Coronary artery (tissue), 2 donors: Measurements from ENCODE around the gene LGALS4.
A peak's percentile ranks its signal among the peaks of the same experiment; 100 is the strongest.

Experiments used
- DNase-seq: peaks from one replicate; pipeline ENCODE4 v3.0.0-alpha.2; 2017; ENCODE audit warnings: low spot score
- H3K27ac ChIP-seq, 2 donors: fragments of 200-600 bp; sonication (generic); one replicate each; pipeline ENCODE4 v1.5.1; 2016 to 2019
- H3K4me3 ChIP-seq: fragments of 200-600 bp; sonication (generic); 2 replicates; pipeline ENCODE4 v1.5.1; 2016; ENCODE audit warnings: mild to moderate bottlenecking, moderate library complexity
- TF ChIP-seq, protein P1 (sequence below): fragments of 200-600 bp; sonication (generic); IDR thresholded peaks from one replicate; pipeline ENCODE4 v1.5.1; 2019; ENCODE audit warnings: antibody characterized with exemption

Gene LGALS4

DNA sequence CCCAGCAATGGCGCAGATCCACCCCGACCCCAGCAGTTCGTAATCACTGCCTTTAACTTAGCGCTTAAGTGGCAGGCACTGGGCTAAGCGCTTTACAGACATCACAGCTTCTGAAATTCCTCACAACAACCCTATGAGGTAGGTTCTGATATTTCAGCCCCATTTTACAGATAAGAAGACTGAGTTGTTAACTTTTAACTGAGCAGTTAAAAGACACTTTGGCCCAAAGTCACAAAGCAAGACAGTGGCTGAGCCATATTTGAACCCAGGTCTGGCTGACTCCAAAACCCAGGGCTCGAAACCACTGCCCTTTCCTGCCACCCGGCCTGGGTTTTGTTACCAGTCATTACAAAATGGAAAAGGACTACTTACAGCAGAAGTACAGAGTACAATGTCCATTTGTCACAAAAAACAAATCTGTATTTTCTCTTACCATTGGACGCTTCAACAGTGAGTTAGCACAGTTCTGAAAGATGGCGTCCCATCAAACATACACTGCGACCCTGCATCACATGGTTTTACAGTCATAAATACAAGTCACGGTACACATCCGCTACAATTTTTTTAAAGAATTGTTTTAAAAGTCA lies 28.5 kb upstream of the LGALS4 start:
- no peak overlapping the region for H3K27ac ChIP-seq

DNA sequence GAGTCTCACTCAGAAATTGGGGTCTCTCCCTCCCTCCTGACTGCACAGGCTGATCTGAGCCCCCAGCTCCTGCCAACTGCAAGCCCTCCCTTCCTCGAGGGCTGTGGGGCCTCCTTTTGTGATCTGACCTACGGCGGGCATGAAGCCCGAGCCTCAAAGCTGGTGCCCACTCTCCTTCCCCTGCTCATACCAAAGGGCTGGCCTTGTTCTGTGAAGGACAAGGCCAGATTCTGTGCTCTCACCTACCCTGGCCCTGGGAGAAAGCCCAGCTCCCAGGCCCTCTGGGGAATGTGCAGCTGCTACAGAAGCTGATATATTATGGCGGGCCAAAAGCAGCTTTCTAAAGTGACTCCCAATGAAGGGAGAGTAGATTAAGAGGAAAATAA lies 27.8 kb upstream of the LGALS4 start:
- H3K4me3 ChIP-seq: no peak overlapping the region
- TF ChIP-seq, protein P1, sequence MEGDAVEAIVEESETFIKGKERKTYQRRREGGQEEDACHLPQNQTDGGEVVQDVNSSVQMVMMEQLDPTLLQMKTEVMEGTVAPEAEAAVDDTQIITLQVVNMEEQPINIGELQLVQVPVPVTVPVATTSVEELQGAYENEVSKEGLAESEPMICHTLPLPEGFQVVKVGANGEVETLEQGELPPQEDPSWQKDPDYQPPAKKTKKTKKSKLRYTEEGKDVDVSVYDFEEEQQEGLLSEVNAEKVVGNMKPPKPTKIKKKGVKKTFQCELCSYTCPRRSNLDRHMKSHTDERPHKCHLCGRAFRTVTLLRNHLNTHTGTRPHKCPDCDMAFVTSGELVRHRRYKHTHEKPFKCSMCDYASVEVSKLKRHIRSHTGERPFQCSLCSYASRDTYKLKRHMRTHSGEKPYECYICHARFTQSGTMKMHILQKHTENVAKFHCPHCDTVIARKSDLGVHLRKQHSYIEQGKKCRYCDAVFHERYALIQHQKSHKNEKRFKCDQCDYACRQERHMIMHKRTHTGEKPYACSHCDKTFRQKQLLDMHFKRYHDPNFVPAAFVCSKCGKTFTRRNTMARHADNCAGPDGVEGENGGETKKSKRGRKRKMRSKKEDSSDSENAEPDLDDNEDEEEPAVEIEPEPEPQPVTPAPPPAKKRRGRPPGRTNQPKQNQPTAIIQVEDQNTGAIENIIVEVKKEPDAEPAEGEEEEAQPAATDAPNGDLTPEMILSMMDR: no peak
- no peak overlapping the region for H3K27ac ChIP-seq
- no peak for DNase-seq

More for the DNA sequence above, 28.5 kb upstream of the LGALS4 start:
- no peak overlapping the region for H3K4me3 ChIP-seq
- DNase-seq: no peak
- TF ChIP-seq, protein P1: no peak

DNA sequence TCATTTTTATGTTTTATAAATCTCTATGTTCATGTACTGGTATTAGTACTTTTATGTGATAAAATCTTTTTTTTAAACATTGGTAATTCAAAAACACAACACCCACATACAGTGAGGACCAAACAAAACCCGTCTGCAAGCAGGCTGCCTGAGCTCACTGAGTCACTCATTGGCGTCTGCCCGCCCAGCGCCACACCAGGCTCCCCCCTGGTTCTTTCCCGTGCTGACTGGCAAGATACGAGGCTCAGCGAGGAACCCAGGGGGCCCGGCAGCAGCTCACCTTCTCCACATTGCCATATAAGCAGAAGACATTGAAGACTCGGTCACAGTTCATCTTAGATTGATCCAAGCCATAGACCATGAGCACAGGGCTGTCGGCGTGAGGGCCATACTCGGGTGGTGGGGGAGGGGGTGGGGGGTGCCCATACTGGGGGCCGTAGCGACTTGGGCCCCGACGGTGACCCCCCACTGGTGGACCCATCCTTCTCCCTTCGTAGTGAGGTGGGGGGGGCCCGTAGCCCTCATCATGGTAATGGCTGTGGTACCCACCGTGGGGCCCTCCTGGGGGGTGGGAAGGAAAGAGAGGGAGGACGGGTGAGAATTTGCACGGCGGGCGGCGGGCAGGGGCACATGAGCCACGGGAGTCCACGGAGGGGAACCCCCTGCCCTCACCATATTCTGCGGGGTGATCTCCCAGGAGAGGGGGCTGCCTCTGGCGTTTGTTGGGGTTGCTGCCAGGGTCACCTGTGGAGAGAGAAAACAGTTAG lies 27.3 kb upstream of the LGALS4 start:
- TF ChIP-seq, protein P1: no peak
- peak overlapping the region in 1 of 2 donors; percentile 24 for H3K27ac ChIP-seq
- H3K4me3 ChIP-seq: no peak overlapping the region
- DNase-seq: no peak

DNA sequence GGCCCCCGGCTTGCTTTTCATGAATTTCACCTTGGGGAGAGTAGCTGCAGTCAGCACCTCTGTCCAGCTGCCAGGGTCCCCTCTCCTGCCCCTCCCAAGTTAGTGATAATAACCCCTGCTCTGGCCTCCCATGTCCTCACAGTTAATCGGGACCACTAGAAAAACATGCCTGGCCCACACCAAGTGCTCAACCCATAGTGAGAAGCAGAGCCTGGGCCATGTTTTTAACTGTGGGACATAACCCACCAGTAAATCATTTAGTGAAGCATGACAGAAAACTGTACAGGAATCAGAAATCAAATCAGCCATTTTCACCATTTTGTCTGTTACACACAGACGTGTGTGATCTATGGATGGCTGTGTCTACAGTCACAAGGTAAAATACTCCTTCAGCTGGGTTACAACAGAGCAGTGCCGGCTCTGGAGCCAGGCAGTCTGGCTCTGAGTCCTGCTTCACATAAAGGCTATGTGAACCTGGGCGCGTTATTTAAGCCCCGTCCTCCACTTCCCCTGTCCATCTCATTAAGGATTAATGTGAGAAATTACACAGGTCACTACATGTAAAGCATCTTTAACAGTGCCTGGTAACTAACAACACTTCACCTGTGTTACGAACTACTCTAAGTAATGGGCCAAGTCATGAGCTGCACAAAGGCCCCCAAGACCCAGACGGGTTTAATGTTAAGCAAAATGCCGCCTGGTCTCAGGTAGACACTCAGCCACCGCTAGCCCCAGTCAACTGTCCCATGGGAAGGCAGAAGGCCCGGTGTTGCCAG lies 26.4 kb upstream of the LGALS4 start:
- Histone ChIP-seq H3K27ac (peak overlapping the region in 1 of 2 donors; percentile 4), H3K4me3 (no peak overlapping the region)
- TF ChIP-seq, protein P1: no peak
- no peak for DNase-seq

DNA sequence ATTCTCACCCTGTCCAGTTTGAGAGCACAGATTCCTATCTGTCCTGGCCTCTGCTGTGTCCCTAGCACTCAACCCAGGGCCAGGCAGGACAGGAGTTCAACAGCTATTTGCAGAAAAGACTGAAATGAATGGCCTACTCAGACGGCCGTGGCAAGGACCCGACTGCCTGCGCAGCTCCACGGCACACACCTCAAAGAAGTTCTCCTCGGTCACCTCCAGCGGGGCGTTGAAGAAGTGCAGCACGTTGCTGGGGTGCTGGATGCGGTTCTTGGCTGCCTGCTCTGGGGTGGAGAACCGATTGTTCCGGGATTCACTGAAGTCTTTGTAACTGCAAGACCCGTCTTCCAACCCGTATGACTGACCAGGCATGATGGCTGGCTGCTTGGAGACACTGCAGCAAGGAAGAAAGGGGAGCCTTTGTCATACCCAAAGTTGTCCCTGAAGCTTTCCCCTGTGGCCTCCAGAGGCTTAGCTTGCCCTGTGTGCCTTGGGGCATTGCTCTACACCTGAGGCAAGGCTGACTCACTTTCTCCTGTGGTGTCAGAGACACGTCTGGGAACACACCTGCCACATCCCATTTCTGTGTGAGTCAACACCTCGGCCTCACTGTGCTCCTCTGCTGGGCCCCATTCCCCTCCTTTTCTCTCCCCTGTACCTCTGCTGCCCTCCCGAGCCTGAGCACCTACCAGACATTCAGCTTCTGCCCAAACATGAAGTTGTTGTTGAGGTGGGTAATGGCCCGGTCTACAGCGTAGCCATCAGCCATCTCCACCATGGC lies 25.7 kb upstream of the LGALS4 start:
- H3K27ac ChIP-seq: peak overlapping the region in 1 of 2 donors; percentile 4
- no peak for DNase-seq
- no peak overlapping the region for H3K4me3 ChIP-seq
- TF ChIP-seq, protein P1: no peak

DNA sequence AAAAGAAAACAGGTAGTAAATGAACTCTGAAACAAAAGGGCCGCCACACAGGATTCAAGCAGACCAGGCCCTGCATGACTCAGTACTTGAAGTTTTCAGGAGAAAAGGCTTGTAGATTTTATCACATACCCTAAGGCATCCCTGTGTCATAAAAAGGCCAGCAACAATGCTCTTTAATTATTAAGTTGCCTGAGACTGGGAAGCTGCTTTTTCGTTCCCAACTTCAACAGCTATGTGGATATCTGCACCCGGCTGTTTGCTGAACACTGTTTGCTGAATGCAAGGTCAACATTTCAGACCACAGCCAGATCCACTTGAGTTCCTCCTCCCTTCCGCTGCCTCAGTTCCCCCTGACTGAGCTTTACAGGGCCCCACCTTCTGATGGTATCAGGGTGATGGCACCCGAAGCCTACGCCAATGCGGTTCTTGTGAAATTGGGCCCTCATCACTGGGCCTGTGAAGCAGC lies 24.9 kb upstream of the LGALS4 start:
- Histone ChIP-seq H3K27ac (no peak overlapping the region), H3K4me3 (no peak overlapping the region)
- no peak for DNase-seq
- TF ChIP-seq, protein P1: no peak
